ENCODE measurements around the gene NUP214. TPM values are rescaled to one million over a fixed set of nuclear protein-coding genes. Genes with fewer than 3 reads are reported as not detected.

The NUP214 gene
- total RNA-seq, 4 donors from 2014 or later = 17.4 to 45.4 (median 31.1) TPM

DNA sequence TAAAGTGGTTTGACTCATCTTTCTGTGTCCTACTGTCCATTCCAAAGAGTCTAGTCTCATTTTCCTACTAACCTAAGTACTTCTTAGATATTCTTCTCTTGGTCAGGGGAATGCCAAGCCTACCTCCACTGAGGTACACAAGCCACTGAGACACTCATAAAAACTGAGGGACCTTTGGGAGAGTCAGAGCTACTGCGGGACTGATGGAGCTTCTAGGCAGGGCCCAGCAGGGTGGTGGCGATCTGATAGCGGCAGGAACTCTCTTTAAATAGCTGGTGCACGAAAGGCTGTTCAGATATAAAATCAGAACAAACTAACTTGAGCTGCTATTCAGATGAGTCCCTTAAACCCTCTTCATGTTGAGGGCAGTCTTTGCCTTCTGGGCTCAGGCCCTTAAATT is 14.7 kb downstream of the NUP214 start:
- Histone ChIP-seq H3K27me3 (no peaks in the 10 kb centered on the region), H3K4me3 (no peak overlapping the region), H3K4me1 (no peaks in the 10 kb centered on the region), H3K27ac (no peak overlapping the region), H3K9me3 (no peaks in the 10 kb centered on the region), H3K36me3 (peaks cover 0 to 99% (median 59%) of the 10 kb centered on the region in 3 donors)
- intact Hi-C loops (cut with DNase I) = no loop called here
- 91 to 96% methylated on average over 4 of the region's 4 CpGs for WGBS, 2 donors
- DNase-seq = no peak
- TF ChIP-seq POLR2A (IDR thresholded peaks at IDR 0.05) = no peak

DNA sequence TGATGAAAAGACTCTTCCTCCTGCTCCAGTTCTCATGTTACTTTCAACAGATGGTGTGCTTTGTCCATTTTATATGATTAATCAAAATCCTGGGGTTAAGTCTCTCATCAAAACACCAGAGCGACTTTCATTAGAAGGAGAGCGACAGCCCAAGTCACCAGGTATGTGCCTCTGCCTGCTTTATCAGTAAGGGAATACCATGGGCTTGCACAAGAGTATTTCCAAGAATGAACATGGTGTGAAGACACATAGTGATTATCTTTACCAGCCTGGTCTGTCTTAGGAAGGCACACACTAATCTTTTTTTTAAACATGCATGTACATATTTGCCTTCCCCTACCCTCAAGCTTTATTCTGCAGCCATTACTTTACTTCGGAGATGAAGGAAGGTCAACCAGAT is 15.2 kb downstream of the NUP214 start:
- Histone ChIP-seq H3K27ac (no peak overlapping the region), H3K27me3 (no peaks in the 10 kb centered on the region), H3K9me3 (no peaks in the 10 kb centered on the region), H3K4me3 (no peak overlapping the region), H3K36me3 (peaks cover 0 to 99% (median 61%) of the 10 kb centered on the region in 3 donors), H3K4me1 (no peaks in the 10 kb centered on the region)
- TF ChIP-seq, protein P1, sequence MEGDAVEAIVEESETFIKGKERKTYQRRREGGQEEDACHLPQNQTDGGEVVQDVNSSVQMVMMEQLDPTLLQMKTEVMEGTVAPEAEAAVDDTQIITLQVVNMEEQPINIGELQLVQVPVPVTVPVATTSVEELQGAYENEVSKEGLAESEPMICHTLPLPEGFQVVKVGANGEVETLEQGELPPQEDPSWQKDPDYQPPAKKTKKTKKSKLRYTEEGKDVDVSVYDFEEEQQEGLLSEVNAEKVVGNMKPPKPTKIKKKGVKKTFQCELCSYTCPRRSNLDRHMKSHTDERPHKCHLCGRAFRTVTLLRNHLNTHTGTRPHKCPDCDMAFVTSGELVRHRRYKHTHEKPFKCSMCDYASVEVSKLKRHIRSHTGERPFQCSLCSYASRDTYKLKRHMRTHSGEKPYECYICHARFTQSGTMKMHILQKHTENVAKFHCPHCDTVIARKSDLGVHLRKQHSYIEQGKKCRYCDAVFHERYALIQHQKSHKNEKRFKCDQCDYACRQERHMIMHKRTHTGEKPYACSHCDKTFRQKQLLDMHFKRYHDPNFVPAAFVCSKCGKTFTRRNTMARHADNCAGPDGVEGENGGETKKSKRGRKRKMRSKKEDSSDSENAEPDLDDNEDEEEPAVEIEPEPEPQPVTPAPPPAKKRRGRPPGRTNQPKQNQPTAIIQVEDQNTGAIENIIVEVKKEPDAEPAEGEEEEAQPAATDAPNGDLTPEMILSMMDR (IDR thresholded peaks at IDR 0.05) = no peak
- no peak for TF ChIP-seq POLR2A (IDR thresholded peaks at IDR 0.05)
- no peak for DNase-seq
- 90 to 94% methylated on average over 3 of the region's 3 CpGs for WGBS, 2 donors
- intact Hi-C loops (cut with DNase I) = no loop called here

DNA sequence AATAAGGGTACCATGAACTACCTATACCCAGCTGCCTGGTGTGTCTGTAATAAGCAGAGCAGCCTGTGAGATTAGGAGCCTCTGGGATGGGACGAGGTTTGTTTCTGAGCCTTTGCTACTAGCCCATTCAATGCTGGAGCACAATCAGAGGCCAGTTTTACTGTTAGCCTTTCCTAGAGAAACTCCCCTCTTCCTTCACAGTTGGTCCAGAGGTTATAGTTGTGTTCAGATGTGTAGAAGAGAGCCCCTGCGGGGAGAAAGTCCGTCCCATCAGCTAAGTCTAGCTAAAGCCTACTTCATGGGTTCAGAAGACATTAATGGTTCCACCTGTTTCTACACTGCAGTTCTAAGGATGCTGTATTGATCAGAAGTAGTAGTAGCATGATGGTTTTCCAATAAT is 16.8 kb downstream of the NUP214 start:
- no peak for TF ChIP-seq POLR2A (IDR thresholded peaks at IDR 0.05)
- Histone ChIP-seq H3K27ac (no peak overlapping the region), H3K4me1 (no peaks in the 10 kb centered on the region), H3K4me3 (no peak overlapping the region), H3K9me3 (no peaks in the 10 kb centered on the region), H3K27me3 (no peaks in the 10 kb centered on the region), H3K36me3 (peaks cover 4 to 99% (median 69%) of the 10 kb centered on the region in 3 donors)
- intact Hi-C loops (cut with DNase I) = no loop called here
- no peak for DNase-seq
- 83 to 100% methylated on average over 3 of the region's 3 CpGs for WGBS, 2 donors

DNA sequence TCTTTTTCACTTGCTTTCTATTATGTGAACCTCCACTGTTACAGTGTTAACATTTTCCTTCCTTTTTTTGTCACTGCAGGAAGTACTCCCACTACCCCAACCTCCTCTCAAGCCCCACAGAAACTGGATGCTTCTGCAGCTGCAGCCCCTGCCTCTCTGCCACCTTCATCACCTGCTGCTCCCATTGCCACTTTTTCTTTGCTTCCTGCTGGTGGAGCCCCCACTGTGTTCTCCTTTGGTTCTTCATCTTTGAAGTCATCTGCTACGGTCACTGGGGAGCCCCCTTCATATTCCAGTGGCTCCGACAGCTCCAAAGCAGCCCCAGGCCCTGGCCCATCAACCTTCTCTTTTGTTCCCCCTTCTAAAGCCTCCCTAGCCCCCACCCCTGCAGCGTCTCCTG is 18.8 kb downstream of the NUP214 start:
- 71 to 84% methylated on average over 3 of the region's 3 CpGs for WGBS, 2 donors
- Histone ChIP-seq H3K4me1 (no peaks in the 10 kb centered on the region), H3K4me3 (no peak overlapping the region), H3K27ac (no peak overlapping the region), H3K27me3 (no peaks in the 10 kb centered on the region), H3K9me3 (no peaks in the 10 kb centered on the region), H3K36me3 (peaks cover 10 to 99% (median 62%) of the 10 kb centered on the region in 3 donors)
- TF ChIP-seq, protein P1 (IDR thresholded peaks at IDR 0.05) = no peak
- TF ChIP-seq POLR2A (IDR thresholded peaks at IDR 0.05) = no peak
- no peak for DNase-seq
- intact Hi-C loops (cut with DNase I) = no loop called here

DNA sequence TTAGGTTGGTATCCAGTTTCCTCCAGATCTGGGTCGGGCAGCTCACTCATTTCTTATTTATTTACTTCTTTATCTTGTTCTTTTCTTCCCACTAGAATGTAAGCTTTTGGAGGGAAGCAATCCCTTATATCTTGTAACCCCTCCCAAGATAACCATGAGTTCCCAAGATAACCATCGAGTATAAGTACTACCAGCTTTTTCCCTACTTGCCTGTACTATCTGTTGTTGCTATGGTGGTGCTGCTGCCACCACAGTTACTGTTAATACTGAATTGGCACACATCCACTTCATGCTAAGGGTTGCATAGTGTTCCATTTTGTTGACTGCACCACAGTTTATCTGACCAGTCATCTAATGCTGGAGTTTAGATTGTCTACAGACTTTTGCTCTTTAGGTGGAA is 19.9 kb downstream of the NUP214 start:
- H3K27me3 ChIP-seq = no peaks in the 10 kb centered on the region
- no peak overlapping the region for H3K4me3 ChIP-seq
- no peaks in the 10 kb centered on the region for H3K9me3 ChIP-seq
- TF ChIP-seq, protein P1 (IDR thresholded peaks at IDR 0.05) = no peak
- TF ChIP-seq POLR2A (IDR thresholded peaks at IDR 0.05) = no peak
- no peaks in the 10 kb centered on the region for H3K4me1 ChIP-seq
- intact Hi-C loops (cut with DNase I) = no loop called here
- no peak for DNase-seq
- H3K36me3 ChIP-seq = peaks cover 10 to 99% (median 62%) of the 10 kb centered on the region in 3 donors
- H3K27ac ChIP-seq = no peak overlapping the region
- 64 to 70% methylated on average over 2 of the region's 2 CpGs for WGBS, 2 donors

DNA sequence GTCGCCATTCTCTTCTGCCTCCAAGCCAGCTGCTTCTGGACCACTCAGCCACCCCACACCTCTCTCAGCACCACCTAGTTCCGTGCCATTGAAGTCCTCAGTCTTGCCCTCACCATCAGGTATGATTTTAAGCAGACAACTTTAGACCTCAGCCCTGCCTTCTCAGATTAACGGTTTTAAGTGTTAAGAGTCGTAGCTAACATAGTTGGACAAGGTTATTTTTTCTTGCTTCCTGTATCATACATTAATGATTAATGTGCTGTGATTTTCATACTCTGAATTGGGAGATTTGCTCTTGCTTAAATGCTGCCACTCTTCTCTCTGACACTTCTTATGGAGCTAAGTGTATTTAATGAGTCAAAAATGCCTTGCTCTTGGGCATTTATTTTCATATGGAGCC is 20.8 kb downstream of the NUP214 start:
- intact Hi-C loops (cut with DNase I) = no loop called here
- TF ChIP-seq POLR2A (IDR thresholded peaks at IDR 0.05) = no peak
- TF ChIP-seq, protein P1 (IDR thresholded peaks at IDR 0.05) = no peak
- no peak for DNase-seq
- H3K36me3 ChIP-seq = peaks cover 10 to 99% (median 68%) of the 10 kb centered on the region in 3 donors
- H3K4me3 ChIP-seq = no peak overlapping the region
- 91 to 94% methylated on average over 4 of the region's 4 CpGs for WGBS, 2 donors
- no peaks in the 10 kb centered on the region for H3K4me1 ChIP-seq
- no peak overlapping the region for H3K27ac ChIP-seq
- H3K9me3 ChIP-seq = no peaks in the 10 kb centered on the region
- no peaks in the 10 kb centered on the region for H3K27me3 ChIP-seq
